SU-DHL-6 (cell line): ENCODE data around the gene ALPK1.

Experiments used
- H2AFZ ChIP-seq: fragments of 200-600 bp; sonication (generic); 2 replicates; pipeline ENCODE4 v1.6.1; 2014; ENCODE audit warnings: low read depth, mild to moderate bottlenecking, moderate library complexity, mixed read lengths, antibody characterized with exemption, low read length; ENCODE audit not compliant: severe bottlenecking
- H3F3A ChIP-seq: fragments of 200-600 bp; shearing (Covaris generic); 2 replicates; pipeline ENCODE4 v1.6.0; 2016; ENCODE audit warnings: antibody characterized with exemption, mild to moderate bottlenecking; ENCODE audit not compliant: insufficient read depth
- H3K27ac ChIP-seq: fragments of 200-600 bp; sonication (generic); 2 replicates; pipeline ENCODE4 v1.5.1; 2016; ENCODE audit warnings: low read depth, mild to moderate bottlenecking, low read length, moderate library complexity, mixed read lengths
- H3K27me3 ChIP-seq: fragments of 200-600 bp; sonication (generic), shearing (Covaris generic); 2 replicates; pipeline ENCODE4 v1.6.0; 2014; ENCODE audit warnings: mild to moderate bottlenecking, low read length
- H3K36me3 ChIP-seq: fragments of 200-600 bp; sonication (generic); 2 replicates; pipeline ENCODE4 v1.6.1; 2014; ENCODE audit warnings: mild to moderate bottlenecking, low read length, mixed read lengths
- H3K4me2 ChIP-seq: fragments of 300-600, 200-600 bp; shearing (Covaris generic), sonication (generic); 2 replicates; pipeline ENCODE4 v1.6.0; 2014; ENCODE audit warnings: low read length, low read depth, mild to moderate bottlenecking; ENCODE audit not compliant: poor library complexity, severe bottlenecking
- H3K4me3 ChIP-seq: fragments of 200-600 bp; sonication (generic); 2 replicates; pipeline ENCODE4 v1.5.1; 2014; ENCODE audit warnings: antibody characterized with exemption, low read length, mild to moderate bottlenecking, mixed read lengths; ENCODE audit not compliant: insufficient read depth, poor library complexity, severe bottlenecking
- H3K79me2 ChIP-seq: fragments of 200-600 bp; sonication (generic); 2 replicates; pipeline ENCODE4 v1.6.1; 2014; ENCODE audit warnings: mild to moderate bottlenecking, low read length, moderate library complexity; ENCODE audit not compliant: insufficient read depth
- H3K9ac ChIP-seq: fragments of 200-600 bp; sonication (generic); 2 replicates; pipeline ENCODE4 v1.7.0; 2014; ENCODE audit warnings: mild to moderate bottlenecking, low read length
- H3K9me2 ChIP-seq: fragments of 200-600 bp; sonication (generic); replicated peaks from 2 replicates; pipeline ENCODE4 v1.6.1; 2014; ENCODE audit warnings: low read length; ENCODE audit not compliant: insufficient read depth
- H3K9me3 ChIP-seq: fragments of 200-600 bp; sonication (generic); 2 replicates; pipeline ENCODE4 v1.6.1; 2014; ENCODE audit warnings: low read length, mixed read lengths; ENCODE audit not compliant: insufficient read depth
- H4K20me1 ChIP-seq: fragments of 200-600 bp; sonication (generic); 2 replicates; pipeline ENCODE4 v1.6.1; 2014; ENCODE audit warnings: low read depth, mild to moderate bottlenecking, antibody characterized with exemption, low read length, moderate library complexity, mixed read lengths
- CTCF ChIP-seq: fragments of 200-600 bp; sonication (generic); IDR thresholded peaks from one replicate; pipeline ENCODE4 v1.5.1; 2017; ENCODE audit warnings: antibody characterized with exemption, mild to moderate bottlenecking, low read length, moderate library complexity; ENCODE audit not compliant: insufficient read depth, poor library complexity, severe bottlenecking
- EZH2phosphoT487 ChIP-seq: fragments of 200-600 bp; sonication (generic), shearing (Covaris generic); conservative IDR thresholded peaks from 2 replicates; pipeline ENCODE4 v1.6.1; 2018; ENCODE audit warnings: mild to moderate bottlenecking, antibody characterized with exemption, low read length, moderate library complexity, mixed read lengths

The ALPK1 gene

GRCh38 chr4:112379306-112379705, 82.1 kb downstream of the ALPK1 start:
- Histone ChIP-seq H3K9me2 (no peaks in the 10 kb centered on the region), H3K79me2 (no peaks in the 10 kb centered on the region), H3F3A (no peaks in the 10 kb centered on the region), H3K4me3 (no peak overlapping the region), H4K20me1 (no peaks in the 10 kb centered on the region), H3K9me3 (no peaks in the 10 kb centered on the region), H2AFZ (no peak overlapping the region), H3K4me2 (no peak overlapping the region), H3K9ac (no peak overlapping the region), H3K36me3 (no peaks in the 10 kb centered on the region), H3K27ac (no peak overlapping the region), H3K27me3 (no peaks in the 10 kb centered on the region)
- TF ChIP-seq CTCF: no peak

DNA sequence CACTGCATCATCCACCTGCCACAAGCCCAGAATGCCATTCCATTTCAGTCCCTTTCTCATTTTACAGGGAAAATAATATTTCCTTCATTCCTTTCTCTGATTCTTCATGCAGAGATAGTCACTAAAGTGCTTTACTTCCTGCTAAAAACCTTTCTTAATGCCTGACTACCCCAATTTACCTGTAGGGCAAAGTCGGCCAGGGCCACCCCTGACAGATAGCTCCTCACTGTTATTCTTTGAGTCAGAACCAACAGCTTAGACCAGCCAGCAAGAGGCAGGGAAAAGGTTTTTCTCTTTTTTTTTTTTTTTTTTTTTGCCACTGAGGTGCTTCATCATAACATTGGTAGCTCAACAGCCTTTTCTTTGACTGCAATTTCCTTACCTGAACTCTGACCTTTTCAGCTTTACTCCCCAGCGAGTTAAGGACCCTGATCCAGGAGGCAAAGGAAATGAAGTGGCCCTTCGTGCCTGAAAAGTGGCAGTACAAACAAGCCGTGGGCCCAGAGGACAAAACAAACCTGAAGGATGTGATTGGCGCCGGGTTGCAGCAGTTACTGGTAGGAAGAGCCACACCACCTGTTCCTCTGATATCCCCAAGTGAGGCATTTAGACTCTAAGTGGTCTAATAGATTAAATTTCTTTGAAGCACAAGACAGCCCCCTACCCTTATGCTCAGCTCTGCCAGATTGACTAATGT, 85.0 kb downstream of the ALPK1 start:
- Histone ChIP-seq H3F3A (no peaks in the 10 kb centered on the region), H3K9ac (no peak overlapping the region), H4K20me1 (no peaks in the 10 kb centered on the region), H3K79me2 (no peaks in the 10 kb centered on the region), H3K4me3 (no peak overlapping the region), H3K9me2 (no peaks in the 10 kb centered on the region), H3K9me3 (no peaks in the 10 kb centered on the region), H3K4me2 (no peak overlapping the region), H3K27me3 (no peaks in the 10 kb centered on the region), H3K27ac (no peak overlapping the region), H3K36me3 (no peaks in the 10 kb centered on the region), H2AFZ (no peak overlapping the region)
- TF ChIP-seq CTCF (no peak), EZH2phosphoT487 (no peak)

DNA sequence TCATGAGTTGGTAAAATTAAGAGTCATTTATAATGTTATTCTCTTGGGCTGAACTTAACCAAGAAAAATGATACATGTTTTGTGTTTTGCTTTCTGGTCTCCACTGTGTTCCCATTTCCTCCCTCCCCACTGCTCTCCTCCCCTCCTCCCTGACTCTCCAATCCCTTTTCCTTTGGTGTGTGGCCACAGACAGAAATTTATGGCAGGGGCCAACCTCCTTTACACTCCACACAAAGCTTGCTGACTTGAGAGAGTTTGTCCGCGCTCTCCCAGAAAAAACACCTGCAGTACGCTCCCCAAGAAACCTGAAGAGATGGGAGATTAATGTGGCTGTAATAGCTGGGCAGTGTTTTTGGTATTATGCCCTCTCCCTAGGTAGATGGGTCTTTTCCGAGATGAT, 88.9 kb downstream of the ALPK1 start:
- H3K4me3 ChIP-seq: no peak overlapping the region
- no peak overlapping the region for H3K9ac ChIP-seq
- TF ChIP-seq EZH2phosphoT487 (no peak), CTCF (no peak)
- H3K9me3 ChIP-seq: no peaks in the 10 kb centered on the region
- H3K9me2 ChIP-seq: no peaks in the 10 kb centered on the region
- H3K4me2 ChIP-seq: no peak overlapping the region
- H4K20me1 ChIP-seq: no peaks in the 10 kb centered on the region
- H3K27ac ChIP-seq: no peak overlapping the region
- H3K79me2 ChIP-seq: no peaks in the 10 kb centered on the region
- H2AFZ ChIP-seq: no peak overlapping the region
- no peaks in the 10 kb centered on the region for H3K27me3 ChIP-seq
- H3F3A ChIP-seq: no peaks in the 10 kb centered on the region
- H3K36me3 ChIP-seq: no peaks in the 10 kb centered on the region
